ENCODE results near the gene PTGER4. TPM values are rescaled to one million over a fixed set of nuclear protein-coding genes. Genes with fewer than 3 reads are reported as not detected.

Gene PTGER4
- total RNA-seq, 1 donor from 2014 or later, result 8.0 TPM

- no peak for DNase-seq (ENCODE audit: extremely low spot score, unreplicated experiment)
- Mint-ChIP-seq H3K4me3 (peak overlapping the region; percentile 92), H3K36me3 (peaks cover 13% of the 10 kb centered on the region), H3K9me3 (no peaks in the 10 kb centered on the region), H3K27me3 (peaks cover 64% of the 10 kb centered on the region), H3K4me1 (ENCODE audit: unreplicated experiment) (peaks cover 25% of the 10 kb centered on the region), H3K27ac (peak overlapping the region; percentile 2)
- no peak for TF ChIP-seq CTCF (conservative IDR thresholded peaks at IDR 0.05)
These were observed 2.7 kb downstream of the PTGER4 start for GRCh38 chr5:40682154-40683017.

- H3K36me3 Mint-ChIP-seq, result peaks cover 14% of the 10 kb centered on the region
- peaks cover 68% of the 10 kb centered on the region for H3K27me3 Mint-ChIP-seq
- DNase-seq (ENCODE audit: extremely low spot score, unreplicated experiment), result no peak
- TF ChIP-seq CTCF (conservative IDR thresholded peaks at IDR 0.05), result no peak
- no peaks in the 10 kb centered on the region for H3K9me3 Mint-ChIP-seq
- peak overlapping the region; percentile 92 for H3K4me3 Mint-ChIP-seq
- peaks cover 31% of the 10 kb centered on the region for H3K4me1 Mint-ChIP-seq (ENCODE audit: unreplicated experiment)
- no peak overlapping the region for H3K27ac Mint-ChIP-seq
These were observed 3.6 kb downstream of the PTGER4 start for GRCh38 chr5:40683305-40683704.

- Mint-ChIP-seq H3K36me3 (peaks cover 14% of the 10 kb centered on the region), H3K27ac (no peak overlapping the region), H3K9me3 (no peaks in the 10 kb centered on the region), H3K4me3 (peak overlapping the region; percentile 16), H3K27me3 (peaks cover 51% of the 10 kb centered on the region), H3K4me1 (ENCODE audit: unreplicated experiment) (peaks cover 25% of the 10 kb centered on the region)
- no peak for TF ChIP-seq CTCF (conservative IDR thresholded peaks at IDR 0.05)
- no peak for DNase-seq (ENCODE audit: extremely low spot score, unreplicated experiment)
These were observed 5.5 kb downstream of the PTGER4 start for GRCh38 chr5:40685193-40685592.

GRCh38 chr5:40685976-40686486 lies 6.3 kb downstream of the PTGER4 start:
- Mint-ChIP-seq H3K4me3 (peak overlapping the region; percentile 33), H3K4me1 (ENCODE audit: unreplicated experiment) (peaks cover 17% of the 10 kb centered on the region), H3K27me3 (peaks cover 43% of the 10 kb centered on the region), H3K27ac (no peak overlapping the region), H3K36me3 (peaks cover 14% of the 10 kb centered on the region), H3K9me3 (no peaks in the 10 kb centered on the region)
- TF ChIP-seq CTCF (conservative IDR thresholded peaks at IDR 0.05), result no peak
- no peak for DNase-seq (ENCODE audit: extremely low spot score, unreplicated experiment)

GRCh38 chr5:40687321-40687720 lies 7.6 kb downstream of the PTGER4 start:
- DNase-seq (ENCODE audit: extremely low spot score, unreplicated experiment), result no peak
- Mint-ChIP-seq H3K27me3 (peaks cover 31% of the 10 kb centered on the region), H3K36me3 (peaks cover 17% of the 10 kb centered on the region), H3K4me1 (ENCODE audit: unreplicated experiment) (peaks cover 14% of the 10 kb centered on the region), H3K27ac (no peak overlapping the region), H3K4me3 (no peak overlapping the region), H3K9me3 (no peaks in the 10 kb centered on the region)
- no peak for TF ChIP-seq CTCF (conservative IDR thresholded peaks at IDR 0.05)

Data from type B pancreatic cell (in vitro differentiated cells).